NCI-H524 treated with DMSO at 0.1 percent for 48 hours (cell line): ENCODE results near the gene DHCR24.

ENCODE experiments used
- DNase-seq: peaks from one replicate; lab custom pipeline; 2025; lab: John Stamatoyannopoulos, UW

The DHCR24 gene

GRCh38 chr1:54815086-54815876 lies 71.7 kb downstream of the DHCR24 start:
- DNase-seq: peak; percentile 8

- no peak for DNase-seq
Observed at GRCh38 chr1:54814571-54814970, 72.4 kb downstream of the DHCR24 start.

- no peak for DNase-seq
Observed at GRCh38 chr1:54814126-54814498, 72.9 kb downstream of the DHCR24 start.

- no peak for DNase-seq
Observed at GRCh38 chr1:54813485-54814125, 73.4 kb downstream of the DHCR24 start.

- no peak for DNase-seq
Observed at GRCh38 chr1:54812801-54813484, 74.1 kb downstream of the DHCR24 start.

GRCh38 chr1:54811739-54812655 lies 75.0 kb downstream of the DHCR24 start:
- DNase-seq: no peak

- DNase-seq: no peak
Observed at GRCh38 chr1:54811066-54811465, 75.9 kb downstream of the DHCR24 start.

- peak; percentile 5 for DNase-seq
Observed at GRCh38 chr1:54810153-54810942, 76.6 kb downstream of the DHCR24 start.

- DNase-seq: no peak
Observed at GRCh38 chr1:54809496-54810074, 77.4 kb downstream of the DHCR24 start.

GRCh38 chr1:54808443-54809207 lies 78.4 kb downstream of the DHCR24 start:
- DNase-seq: no peak

GRCh38 chr1:54807756-54808155 lies 79.2 kb downstream of the DHCR24 start:
- DNase-seq: no peak

GRCh38 chr1:54806931-54807611 lies 79.9 kb downstream of the DHCR24 start:
- DNase-seq: no peak

- DNase-seq: no peak
Observed at GRCh38 chr1:54805981-54806381, 81.0 kb downstream of the DHCR24 start.

GRCh38 chr1:54805466-54805865 lies 81.5 kb downstream of the DHCR24 start:
- no peak for DNase-seq

- no peak for DNase-seq
Observed at GRCh38 chr1:54804471-54805132, 82.4 kb downstream of the DHCR24 start.

- no peak for DNase-seq
Observed at GRCh38 chr1:54803761-54804470, 83.1 kb downstream of the DHCR24 start.

- DNase-seq: no peak
Observed at GRCh38 chr1:54800899-54801759, 85.9 kb downstream of the DHCR24 start, which contains the start of gene TTC22. Gene TTC22 (minus strand): TSS chr1:54801323. CDS start chr1:54801163, 160 bp downstream.
